GDM1 (cell line): ENCODE data around the gene DIS3L.
"Not testable (repeated sequence)": the region's sequence is repeated elsewhere in the genome, so short reads cannot be mapped to it uniquely, and the experiment has no call there.

ENCODE experiments used
- DNase-seq: peaks from one replicate; lab custom pipeline; 2025; lab: John Stamatoyannopoulos, UW

DIS3L gene

GRCh38 chr15:66310786-66311185 is 17.4 kb downstream of the DIS3L start:
- no peak for DNase-seq

GRCh38 chr15:66312144-66312543 is 18.8 kb downstream of the DIS3L start:
- DNase-seq: no peak

- DNase-seq: no peak
Observed at GRCh38 chr15:66323312-66323928, 30.1 kb downstream of the DIS3L start.

- DNase-seq: no peak
Observed at GRCh38 chr15:66326051-66326450, 32.7 kb downstream of the DIS3L start.

GRCh38 chr15:66327736-66328135 is 34.4 kb downstream of the DIS3L start:
- DNase-seq: no peak

GRCh38 chr15:66328771-66329170 is 35.4 kb downstream of the DIS3L start:
- no peak for DNase-seq

GRCh38 chr15:66348530-66348929 is 55.2 kb downstream of the DIS3L start:
- DNase-seq: not testable (repeated sequence)

- no peak for DNase-seq
Observed at GRCh38 chr15:66356077-66356358, 62.6 kb downstream of the DIS3L start.

GRCh38 chr15:66356359-66357236 is 63.2 kb downstream of the DIS3L start, which contains the start of gene TIPIN:
Gene TIPIN, minus strand, starts transcription at chr15:66356685. Its CDS starts 3,738 bp downstream, at chr15:66352947.
- DNase-seq: peak; percentile 95

- DNase-seq: no peak
Observed at GRCh38 chr15:66359740-66360139, 66.4 kb downstream of the DIS3L start.

GRCh38 chr15:66361745-66362460 is 68.5 kb downstream of the DIS3L start:
- not testable (repeated sequence) for DNase-seq

GRCh38 chr15:66362776-66363175 is 69.4 kb downstream of the DIS3L start:
- no peak for DNase-seq

- DNase-seq: no peak
Observed at GRCh38 chr15:66364944-66365528, 71.7 kb downstream of the DIS3L start.

- no peak for DNase-seq
Observed at GRCh38 chr15:66369773-66370651, 76.6 kb downstream of the DIS3L start.

GRCh38 chr15:66374179-66374578 is 80.8 kb downstream of the DIS3L start:
- no peak for DNase-seq

- DNase-seq: no peak
Observed at GRCh38 chr15:66378814-66379430, 85.6 kb downstream of the DIS3L start.

- DNase-seq: not testable (repeated sequence)
Observed at GRCh38 chr15:66381376-66381775, 88.0 kb downstream of the DIS3L start.
